Adrenal gland (tissue), 12 donors: ENCODE results near the gene SLC39A1. TPM values are rescaled to one million over a fixed set of nuclear protein-coding genes. Genes with fewer than 3 reads are reported as not detected.
A peak's percentile ranks its signal among the peaks of the same experiment; 100 is the strongest.

ENCODE experiments used
- DNase-seq, 7 donors: peaks; one replicate each; pipeline ENCODE4 v3.0.0-alpha.2; 2019 to 2020
- H3K27ac ChIP-seq, 5 donors: fragments of 200-600 bp; sonication (generic) in 4 of 5; 1 replicate in 3 of 5; 2 replicates in 2 of 5; pipeline versions ENCODE4 v1.5.1 to v1.8.0; 2016 to 2020; ENCODE audit warnings: mild to moderate bottlenecking in 1 of 5
- H3K27me3 ChIP-seq: fragments of 200-600 bp; 2 replicates; pipeline ENCODE4 v1.8.0; 2021
- H3K36me3 ChIP-seq, 2 donors: fragments of 200-600 bp; replicated peaks in 1 of 2; 1 replicate in 1 of 2; 2 replicates in 1 of 2; pipeline versions ENCODE4 v1.5.1 to v1.8.0; 2018 to 2022
- H3K4me1 ChIP-seq, 2 donors: fragments of 200-600 bp; replicated peaks in 1 of 2; 1 replicate in 1 of 2; 2 replicates in 1 of 2; pipeline versions ENCODE4 v1.5.1 to v1.8.0; 2018 to 2021
- H3K4me3 ChIP-seq, 4 donors: fragments of 200-600 bp; sonication (generic) in 3 of 4; one replicate each; pipeline ENCODE4 v1.5.1; 2016 to 2018
- H3K9me3 ChIP-seq, 3 donors: fragments of 200-600 bp; sonication (generic) in 1 of 3; replicated peaks in 1 of 3; 1 replicate in 2 of 3; 2 replicates in 1 of 3; pipeline versions ENCODE4 v1.5.1 to v1.8.0; 2016 to 2021
- CTCF ChIP-seq, 6 experiments: fragments of 450-650 bp in 4 of 6; fragments of 200-600 bp in 2 of 6; sonication (generic) in 1 of 6; IDR thresholded peaks; 1 replicate in 5 of 6; 2 replicates in 1 of 6; pipeline versions ENCODE4 v1.5.1 to v1.8.0; 2016 to 2021; ENCODE audit warnings: antibody characterized with exemption in 6 of 6, mild to moderate bottlenecking in 2 of 6, moderate library complexity in 1 of 6
- POLR2A ChIP-seq, 2 donors: fragments of 450-650 bp; IDR thresholded peaks; one replicate each; pipeline ENCODE4 v1.6.1; 2017; ENCODE audit warnings: antibody characterized with exemption in 2 of 2, mild to moderate bottlenecking in 2 of 2, moderate library complexity in 1 of 2
- WGBS, 4 donors: extraction: QIAGEN DNeasy Blood & Tissue Kit in 2 of 4; methylation state at CpG; one replicate each; pipeline versions ENCODE4 v1.1.5 to v1.1.7; 2013 to 2017; 5-methylcytosine and 5-hydroxymethylcytosine counted together
- intact Hi-C, 2 donors: fragments of 100-400 bp; cut with DNase I; formaldehyde crosslinking; loops; one replicate each; pipeline versions ENCODE4 v1.14.1 to v1.15.0; 2022 to 2023
- polyA plus RNA-seq, 3 donors: library from polyadenylated mRNA; stranded (reverse); fragments of 200-250 nt in 2 of 3; fragments of 350-450 nt in 1 of 3; fragmentation: Illumina TruSeq in 1 of 3; extraction: RNeasy Lipid Tissue Mini Kit (QIAGEN cat#74804) in 1 of 3; gene quantifications; one replicate each; pipeline ENCODE4 v1.2.3, GENCODE V29; 2013 to 2014
- total RNA-seq, 9 donors: library from RNA; depleted of rRNA in 4 of 9; stranded (reverse); fragments of >200 nt in 4 of 9; fragments of 120-200 nt in 1 of 9; fragmentation: NEBNext Ultra II Directional in 1 of 9; extraction: Animal tissue kit (Norgen Biotek cat#: 25700) in 1 of 9; gene quantifications; one replicate each; pipeline versions ENCODE4 v1.1.0 to v1.2.4, GENCODE V29; 2013 to 2023
- donor health status: healthy with polysubstance abuse.
- donor health status: Bipolar disorder and iron deficiency.
- donor health status: DM: yes; HTN: yes; CAD: no.
- donor health status: DM: no; HTN: no; CAD: no.
- donor health status: DM: no; HTN: no; CAD: no.
- donor health status: DM: yes; HTN: yes; CAD: no.

SLC39A1 gene
- total and polyA plus RNA-seq, 12 donors = 29.1 to 173 (median 112) TPM

GRCh38 chr1:153987621-153988020, 24.3 kb upstream of the SLC39A1 start:
- 83 to 89% (median 87%) methylated on average over 8 of the region's 8 CpGs for WGBS, 4 donors
- no peak overlapping the region for H3K4me3 ChIP-seq
- H3K27me3 ChIP-seq = no peaks in the 10 kb centered on the region
- no peaks in the 10 kb centered on the region for H3K9me3 ChIP-seq
- intact Hi-C loops = loop anchor here (5.0 to 10.0 kb wide), 2 partner anchors 190 to 303 kb away; no protein-coding TSS in a partner anchor
- H3K4me1 ChIP-seq = peaks cover 25 to 43% of the 10 kb centered on the region in 2 donors
- peaks cover 0 to 18% of the 10 kb centered on the region in 2 donors for H3K36me3 ChIP-seq
- TF ChIP-seq POLR2A (IDR thresholded peaks at IDR 0.05) = no peak
- no peak for TF ChIP-seq CTCF (IDR thresholded peaks at IDR 0.05)
- H3K27ac ChIP-seq = peak overlapping the region in 1 of 5 donors; percentile 89
- DNase-seq = no peak

GRCh38 chr1:153985941-153986761, 22.8 kb upstream of the SLC39A1 start, which contains the start of gene RAB13:
Gene RAB13 (minus strand): TSS chr1:153986339. CDS start chr1:153986236, 103 bp downstream.
- intact Hi-C loops = loop anchor here (5.0 to 10.0 kb wide), 2 partner anchors 189 to 301 kb away; no protein-coding TSS in a partner anchor
- TF ChIP-seq CTCF (IDR thresholded peaks at IDR 0.05) (no peak), POLR2A (IDR thresholded peaks at IDR 0.05) (peak in 1 of 2 donors; percentile 60)
- H3K36me3 ChIP-seq = peaks cover 0 to 11% of the 10 kb centered on the region in 2 donors
- no peaks in the 10 kb centered on the region for H3K9me3 ChIP-seq
- H3K27me3 ChIP-seq = no peaks in the 10 kb centered on the region
- H3K4me1 ChIP-seq = peaks cover 15 to 29% of the 10 kb centered on the region in 2 donors
- peak; percentile 87 to 92 (median 89) for DNase-seq
- H3K4me3 ChIP-seq = peak within 1 kb of the TSS in 3 of 4 donors; percentile 53 to 84 (median 70)
- 0 to 6% (median 1%) methylated on average over 13 to 31 of the region's 32 CpGs for WGBS, 4 donors
- H3K27ac ChIP-seq = peak within 1 kb of the TSS; percentile 67 to 90 (median 88)

GRCh38 chr1:153985341-153985912, 22.1 kb upstream of the SLC39A1 start:
- H3K27me3 ChIP-seq = no peaks in the 10 kb centered on the region
- H3K4me1 ChIP-seq = peaks cover 15 to 28% of the 10 kb centered on the region in 2 donors
- peak overlapping the region; percentile 23 to 90 (median 88) for H3K27ac ChIP-seq
- H3K4me3 ChIP-seq = peak overlapping the region in 3 of 4 donors; percentile 53 to 84 (median 70)
- H3K9me3 ChIP-seq = no peaks in the 10 kb centered on the region
- intact Hi-C loops = loop anchor here (5.0 to 10.0 kb wide), 2 partner anchors 188 to 301 kb away; no protein-coding TSS in a partner anchor
- peaks cover 0 to 11% of the 10 kb centered on the region in 2 donors for H3K36me3 ChIP-seq
- 10 to 15% (median 12%) methylated on average over 7 of the region's 7 CpGs for WGBS, 4 donors
- DNase-seq = peak in 3 of 7 donors; percentile 37 to 54 (median 51)
- no peak for TF ChIP-seq POLR2A (IDR thresholded peaks at IDR 0.05)
- no peak for TF ChIP-seq CTCF (IDR thresholded peaks at IDR 0.05)
